GM15510 (cell line): ENCODE data around the gene SORBS2.

Experiments
- POLR2A ChIP-seq: IDR thresholded peaks from 3 replicates; pipeline ENCODE4 v1.6.1; 2011; ENCODE audit warnings: borderline replicate concordance; ENCODE audit not compliant: insufficient read length; ENCODE audit errors: extremely low read depth

The SORBS2 gene

GRCh38 chr4:185682236-185682635, 129.8 kb downstream of the SORBS2 start:
- TF ChIP-seq POLR2A: no peak

GRCh38 chr4:185681604-185682003, 130.4 kb downstream of the SORBS2 start:
- no peak for TF ChIP-seq POLR2A

GRCh38 chr4:185680617-185681016, 131.4 kb downstream of the SORBS2 start:
- no peak for TF ChIP-seq POLR2A

GRCh38 chr4:185679523-185679922, 132.5 kb downstream of the SORBS2 start:
- TF ChIP-seq POLR2A: no peak

GRCh38 chr4:185677637-185678314, 134.2 kb downstream of the SORBS2 start:
- TF ChIP-seq POLR2A: no peak

- TF ChIP-seq POLR2A: no peak
Observed at GRCh38 chr4:185672618-185673017, 139.4 kb downstream of the SORBS2 start.

DNA sequence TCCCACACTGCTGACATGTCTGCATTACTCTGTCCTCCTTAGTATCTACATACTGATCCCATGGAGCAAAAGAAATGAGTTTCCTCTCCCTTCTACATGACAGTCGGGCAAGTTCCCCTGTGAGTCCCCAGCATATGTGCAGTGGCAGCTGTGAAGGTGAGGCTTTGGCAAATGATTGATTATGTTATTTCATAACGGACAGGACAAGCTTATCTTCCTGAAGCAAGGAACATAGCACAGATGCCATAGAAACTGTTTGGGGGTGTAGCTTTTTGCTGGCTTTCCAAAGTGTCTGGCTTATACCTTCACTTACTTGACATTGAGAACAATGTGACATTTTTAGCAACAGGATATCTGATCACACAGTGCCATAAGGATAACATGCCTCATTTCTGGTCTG, 139.8 kb downstream of the SORBS2 start:
- TF ChIP-seq POLR2A: no peak

DNA sequence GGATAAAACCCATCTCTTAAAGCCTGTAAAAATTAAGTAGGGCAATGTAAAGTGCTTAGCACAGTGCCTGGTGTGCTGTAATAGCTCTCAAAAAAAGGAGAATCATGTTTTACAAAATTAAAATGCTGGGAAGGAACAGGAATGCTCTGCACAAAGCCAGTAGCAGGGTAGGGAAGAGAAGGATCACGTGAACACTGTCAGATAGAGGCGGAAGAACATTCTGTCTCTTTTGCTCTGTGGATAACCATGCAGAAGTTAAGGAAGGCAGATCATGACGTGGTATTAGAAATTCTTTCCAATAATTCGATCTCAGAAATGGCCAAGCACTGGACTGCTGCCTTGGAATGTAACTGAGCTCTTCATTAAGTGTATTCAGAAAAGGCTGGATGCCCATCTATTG, 140.5 kb downstream of the SORBS2 start:
- TF ChIP-seq POLR2A: no peak

DNA sequence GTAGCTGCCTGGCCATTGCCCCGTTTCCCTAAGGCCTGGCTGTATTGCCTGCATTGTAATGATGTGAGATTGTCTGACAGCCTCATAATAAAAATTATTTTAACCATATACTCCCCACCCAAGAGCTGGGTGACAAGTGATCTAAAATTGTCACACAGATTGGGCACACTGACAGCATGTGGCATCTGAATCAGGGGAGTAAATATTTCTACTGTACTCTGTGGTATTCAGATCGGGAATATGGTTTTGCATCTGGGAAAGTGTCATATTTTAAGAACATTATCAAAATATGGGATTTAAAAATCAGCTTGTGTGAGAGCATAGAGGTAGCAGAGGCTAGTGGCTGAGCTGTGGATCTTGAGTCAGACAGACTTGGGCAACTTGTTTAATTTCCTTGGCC, 140.9 kb downstream of the SORBS2 start:
- TF ChIP-seq POLR2A: no peak

GRCh38 chr4:185669288-185669687, 142.7 kb downstream of the SORBS2 start:
- no peak for TF ChIP-seq POLR2A

DNA sequence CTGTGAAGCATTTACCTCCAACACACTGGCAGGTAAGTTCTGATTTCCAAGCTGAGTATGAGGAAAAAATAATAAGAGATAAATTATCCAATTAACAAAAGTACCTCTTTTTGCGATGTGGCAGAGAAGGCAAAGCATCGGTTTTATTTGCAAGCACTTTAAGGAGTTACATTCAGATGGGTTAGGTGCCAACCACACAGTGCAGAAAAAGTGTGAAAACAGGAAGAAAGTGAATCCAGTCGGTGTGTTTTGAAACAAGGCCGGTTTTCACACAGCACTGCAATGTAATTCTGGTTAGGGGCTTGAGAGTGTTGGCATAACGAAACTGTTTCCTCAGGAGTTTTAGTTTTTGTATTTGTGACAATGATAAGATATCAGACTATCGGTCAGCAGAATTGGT, 145.8 kb downstream of the SORBS2 start:
- TF ChIP-seq POLR2A: no peak

DNA sequence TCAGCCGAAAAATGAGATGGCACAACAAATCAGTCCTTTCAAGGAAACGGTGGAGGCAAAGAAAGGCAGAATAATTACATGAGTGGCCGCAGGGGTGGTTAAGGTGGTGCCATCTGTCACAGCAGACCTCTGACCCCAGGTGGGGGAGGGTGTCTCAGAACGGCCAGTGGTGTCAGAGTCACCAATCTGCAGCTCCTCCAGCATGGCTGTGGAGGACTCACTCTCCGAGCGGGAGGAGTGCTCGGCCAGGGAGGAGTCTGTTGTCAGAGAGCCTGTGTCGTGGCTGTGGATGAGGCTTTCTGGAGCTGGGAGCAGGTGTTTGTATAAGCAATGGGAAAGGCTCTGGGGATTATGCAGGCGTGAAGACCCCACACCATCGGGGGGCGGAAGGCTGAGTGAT, 146.3 kb downstream of the SORBS2 start:
- no peak for TF ChIP-seq POLR2A

- TF ChIP-seq POLR2A: no peak
Observed at GRCh38 chr4:185664481-185664880, 147.5 kb downstream of the SORBS2 start.

DNA sequence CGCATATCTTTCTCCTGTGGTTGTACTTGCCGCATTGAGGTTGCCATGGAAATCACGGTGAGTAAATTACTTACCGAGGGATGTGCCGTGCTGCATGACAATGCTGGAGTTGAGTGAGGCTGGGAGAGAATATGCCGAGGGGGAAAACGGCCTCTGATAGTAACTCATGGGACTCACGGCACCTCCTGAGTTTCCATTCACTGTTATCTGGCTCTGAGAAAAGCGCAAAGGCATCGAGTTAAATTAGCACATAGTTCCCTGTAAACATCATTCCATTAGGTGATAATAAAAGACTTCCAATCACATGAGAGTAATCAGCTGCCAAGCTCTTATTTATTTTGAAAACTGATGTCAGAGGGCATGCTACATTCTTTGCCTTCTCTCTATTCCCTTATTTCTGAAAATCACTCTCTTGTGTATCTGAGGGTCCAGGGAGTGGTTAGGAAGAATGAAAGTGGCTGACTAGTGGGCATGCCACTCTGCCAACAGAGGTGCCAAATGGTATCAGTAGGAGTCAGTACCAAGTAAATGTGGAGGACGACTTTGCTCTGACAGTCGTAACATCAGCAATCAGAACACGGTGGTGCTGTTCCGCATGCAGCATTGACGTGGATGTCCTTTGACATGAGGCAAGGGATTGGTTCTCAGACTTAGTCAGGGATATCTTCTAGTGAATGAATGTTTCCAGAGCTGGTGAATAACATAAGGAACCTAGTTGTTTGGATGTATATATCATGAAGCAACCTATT, 149.8 kb downstream of the SORBS2 start:
- no peak for TF ChIP-seq POLR2A

DNA sequence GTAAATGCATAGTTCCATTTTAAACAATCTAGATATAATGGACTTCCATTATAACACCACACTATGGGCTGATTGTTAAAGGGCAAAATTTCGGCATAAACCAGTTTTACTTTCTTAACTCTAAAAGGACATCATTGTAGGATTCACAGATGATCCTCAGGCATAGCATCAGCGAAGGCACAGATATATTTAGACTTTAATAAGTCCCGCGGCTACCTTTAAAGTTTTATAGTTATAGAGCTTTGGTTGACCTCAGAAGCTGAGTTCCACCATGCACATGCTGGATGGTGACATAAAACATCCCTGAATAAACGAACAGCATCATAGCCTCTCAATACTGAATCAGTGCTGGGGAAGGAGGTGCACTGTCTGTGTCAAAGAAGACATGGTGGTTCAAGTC, 151.7 kb downstream of the SORBS2 start:
- no peak for TF ChIP-seq POLR2A

DNA sequence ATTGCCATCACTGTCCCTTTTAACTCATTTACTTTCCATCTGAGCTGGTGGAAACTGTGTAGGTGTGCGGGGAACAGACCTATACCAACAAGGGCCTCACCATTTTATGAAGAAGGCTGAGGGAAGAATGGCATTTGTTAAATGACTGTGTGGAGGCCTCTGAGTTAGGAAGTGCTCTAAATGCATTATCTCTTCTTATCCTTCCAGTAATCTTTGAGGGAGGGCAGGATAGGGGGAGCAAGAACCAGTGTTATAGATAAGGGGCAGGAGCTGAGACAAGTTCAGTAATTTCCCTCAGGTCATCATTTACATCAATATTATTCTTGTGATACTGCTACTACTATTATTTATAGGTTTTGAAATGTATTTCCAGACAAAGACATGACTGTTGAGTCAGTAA, 154.3 kb downstream of the SORBS2 start:
- TF ChIP-seq POLR2A: no peak
